A549 (cell line): Measurements from ENCODE around the gene CTTN. TPM values are rescaled to one million over a fixed set of nuclear protein-coding genes. Genes with fewer than 3 reads are reported as not detected.

Experiments used
- ATAC-seq, 2 experiments: fragments of 200-7000 bp in 1 of 2; fragments of >200 bp in 1 of 2; cut with Nextera tagmentation in 1 of 2; cut with Tn5 transposase in 1 of 2; 3 replicates each; pipeline versions ENCODE4 v1.8.0 to v1.9.1; 2018 to 2020; ENCODE audit warnings: mild to moderate bottlenecking in 1 of 2, moderate library complexity in 1 of 2
- CTCF ChIA-PET: fragments of 300-600 bp; sonication (Branson Sonifier 250); formaldehyde crosslinking; extraction: SDS; loops from one replicate; lab custom pipeline; 2021; ENCODE audit warnings: antibody characterized with exemption, inconsistent platforms; lab: Yijun Ruan, JAX
- POLR2A ChIA-PET: fragments of 350-600 bp; formaldehyde crosslinking; extraction: SDS; loops from one replicate; lab custom pipeline; 2021; ENCODE audit warnings: antibody characterized with exemption, inconsistent platforms; lab: Yijun Ruan, JAX
- DNase-seq, 2 experiments: peaks; one replicate each; pipeline versions ENCODE4 v3.0.0 to v3.0.0-alpha.2; 2011 to 2016; ENCODE audit warnings: low read depth in 1 of 2, low spot score in 1 of 2
- FAIRE-seq: peaks from 2 replicates; lab custom pipeline; 2011; peaks lifted over from hg19 to GRCh38; lab: Jason Lieb, UNC
- H3K27ac ChIP-seq, 2 experiments: fragments of >200 bp; sonication (Bioruptor Twin); formaldehyde crosslinking; 3 replicates each; pipeline ENCODE4 v1.5.1; 2016 to 2017
- H3K4me1 ChIP-seq: fragments of >200 bp; sonication (Bioruptor Twin); formaldehyde crosslinking; 3 replicates; pipeline ENCODE4 v1.6.1; 2016
- H3K4me2 ChIP-seq: fragments of >200 bp; sonication (Bioruptor Twin); formaldehyde crosslinking; 3 replicates; pipeline ENCODE4 v1.6.1; 2016
- H3K4me3 ChIP-seq: fragments of >200 bp; sonication (Bioruptor Twin); formaldehyde crosslinking; 3 replicates; pipeline ENCODE4 v1.5.1; 2016
- H3K9me3 ChIP-seq: fragments of >200 bp; sonication (Bioruptor Twin); formaldehyde crosslinking; 3 replicates; pipeline ENCODE4 v1.6.1; 2016
- BHLHE40 ChIP-seq: IDR thresholded peaks from 2 replicates; pipeline ENCODE4 v1.6.1; 2012; ENCODE audit warnings: low read depth, low read length, inconsistent platforms
- CBX2 ChIP-seq: fragments of 200-600 bp; sonication (generic); IDR thresholded peaks from 2 replicates; pipeline ENCODE4 v1.6.1; 2016; ENCODE audit warnings: low read depth, mild to moderate bottlenecking, borderline replicate concordance
- CBX8 ChIP-seq: fragments of 200-600 bp; sonication (generic); IDR thresholded peaks from 2 replicates; pipeline ENCODE4 v1.6.1; 2016
- CHD2 ChIP-seq: fragments of 150-350 bp; IDR thresholded peaks from 2 replicates; pipeline ENCODE4 v1.6.1; 2014; ENCODE audit warnings: low read length; ENCODE audit not compliant: partially characterized antibody
- EP300 ChIP-seq, 2 experiments: fragments of >200 bp; sonication (Bioruptor Twin); formaldehyde crosslinking; IDR thresholded peaks; 2 replicates in 1 of 2; 3 replicates in 1 of 2; pipeline ENCODE4 v1.6.1; 2016 to 2017
- ESRRA ChIP-seq: fragments of 150-350 bp; IDR thresholded peaks from 2 replicates; pipeline ENCODE4 v1.6.1; 2014; ENCODE audit warnings: mild to moderate bottlenecking, low read length, borderline replicate concordance
- HEYL ChIP-seq: fragments of 250-450 bp; sonication (Bioruptor Pico); IDR thresholded peaks from 2 replicates; pipeline ENCODE4 v1.8.0; 2021; ENCODE audit warnings: mild to moderate bottlenecking, moderate library complexity
- HOXB13 ChIP-seq: fragments of 250-450 bp; sonication (Bioruptor Pico); IDR thresholded peaks from 2 replicates; pipeline ENCODE4 v1.5.0; 2020; ENCODE audit warnings: low read depth, mild to moderate bottlenecking, moderate library complexity
- JUNB ChIP-seq: fragments of >200 bp; sonication (Bioruptor Twin); formaldehyde crosslinking; IDR thresholded peaks from 2 replicates; pipeline ENCODE4 v1.6.1; 2016
- KDM5A ChIP-seq: fragments of 200-600 bp; sonication (generic); IDR thresholded peaks from 2 replicates; pipeline ENCODE4 v1.6.1; 2016; ENCODE audit warnings: antibody characterized with exemption, mild to moderate bottlenecking
- MAZ ChIP-seq: fragments of 150-350 bp; IDR thresholded peaks from 2 replicates; pipeline ENCODE4 v1.6.1; 2014; ENCODE audit warnings: antibody characterized with exemption, low read depth, low read length, borderline replicate concordance
- MYC ChIP-seq: IDR thresholded peaks from 2 replicates; pipeline ENCODE4 v1.6.1; 2012; ENCODE audit warnings: mild to moderate bottlenecking, inconsistent platforms, low read length, improper control_type of control experiment, borderline replicate concordance
- NPAS2 ChIP-seq: fragments of 250-450 bp; sonication (Bioruptor Pico); IDR thresholded peaks from 2 replicates; pipeline ENCODE4 v1.8.0; 2022; ENCODE audit warnings: mild to moderate bottlenecking, moderate library complexity, borderline replicate concordance
- RARB ChIP-seq: fragments of 250-450 bp; sonication (Bioruptor Pico); IDR thresholded peaks from 2 replicates; pipeline ENCODE4 v1.8.0; 2021; ENCODE audit warnings: mild to moderate bottlenecking, moderate library complexity
- RCOR1 ChIP-seq: fragments of 150-350 bp; IDR thresholded peaks from 2 replicates; pipeline ENCODE4 v1.6.1; 2014; ENCODE audit warnings: antibody characterized with exemption, low read length, low read depth
- RNF2 ChIP-seq: fragments of 200-600 bp; sonication (generic); IDR thresholded peaks from 2 replicates; pipeline ENCODE4 v1.6.1; 2016; ENCODE audit warnings: low read depth, mild to moderate bottlenecking, antibody characterized with exemption, moderate library complexity, borderline replicate concordance
- SREBF2 ChIP-seq: fragments of 450-650 bp; IDR thresholded peaks from 2 replicates; pipeline ENCODE4 v1.6.1; 2014; ENCODE audit warnings: mild to moderate bottlenecking, moderate library complexity
- TFCP2L1 ChIP-seq: fragments of 250-450 bp; sonication (Bioruptor Pico); IDR thresholded peaks from 2 replicates; pipeline ENCODE4 v1.5.0; 2021; ENCODE audit warnings: mild to moderate bottlenecking
- TP53 ChIP-seq: fragments of 250-450 bp; sonication (Bioruptor Pico); IDR thresholded peaks from 2 replicates; pipeline ENCODE4 v1.5.0; 2021; ENCODE audit warnings: mild to moderate bottlenecking, moderate library complexity
- ZC3H11A ChIP-seq: fragments of 450-650 bp; IDR thresholded peaks from 2 replicates; pipeline ENCODE4 v1.6.1; 2014; ENCODE audit warnings: antibody characterized with exemption, mild to moderate bottlenecking
- ZFP36 ChIP-seq: fragments of 450-650 bp; IDR thresholded peaks from 2 replicates; pipeline ENCODE4 v1.6.1; 2014; ENCODE audit warnings: borderline replicate concordance; ENCODE audit not compliant: partially characterized antibody
- ZSCAN20 ChIP-seq: fragments of 250-450 bp; sonication (Bioruptor Pico); IDR thresholded peaks from 2 replicates; pipeline ENCODE4 v1.8.0; 2022; ENCODE audit warnings: mild to moderate bottlenecking, moderate library complexity
- WGBS: methylation state at CpG from one replicate; pipeline ENCODE4 v1.1.6; 2017; ENCODE audit errors: missing lambda C conversion rate; 5-methylcytosine and 5-hydroxymethylcytosine counted together
- polyA plus RNA-seq, 4 experiments: library from polyadenylated mRNA; depleted of rRNA in 3 of 4; stranded (reverse); fragments of >200 nt; fragmentation: RNase III in 1 of 4; extraction: RNeasy Plus Mini Kit Qiagen cat#74134 plus additional on column Dnase treatment in 1 of 4; gene quantifications; 2 replicates in 3 of 4; 3 replicates in 1 of 4; pipeline ENCODE4 v1.2.3, GENCODE V29; 2011 to 2017
- TF ChIP-seq, protein P1 (sequence below): IDR thresholded peaks from 2 replicates; pipeline ENCODE4 v1.6.1; 2012
- TF ChIP-seq, protein P2 (sequence below): fragments of >200 bp; sonication (Bioruptor Twin); formaldehyde crosslinking; IDR thresholded peaks from 3 replicates; pipeline ENCODE4 v1.5.1; 2016
- TF ChIP-seq, protein P3 (sequence below): fragments of 250-450 bp; sonication (Bioruptor Pico); IDR thresholded peaks from 2 replicates; pipeline ENCODE4 v1.5.0; 2020; ENCODE audit warnings: low read depth, mild to moderate bottlenecking, moderate library complexity
- TF ChIP-seq, protein P4 (sequence below): fragments of 250-450 bp; sonication (Bioruptor Pico); IDR thresholded peaks from 2 replicates; pipeline ENCODE4 v1.5.0; 2021; ENCODE audit warnings: mild to moderate bottlenecking, moderate library complexity, borderline replicate concordance
- TF ChIP-seq, protein P5 (sequence below): fragments of 150-350 bp; IDR thresholded peaks from 2 replicates; pipeline ENCODE4 v1.6.1; 2014; ENCODE audit warnings: low read depth, mild to moderate bottlenecking, low read length

The CTTN gene
- polyA plus RNA-seq, 2 of the 4 experiments (the other 2 are of a cell fraction): 140 to 214 TPM

DNA sequence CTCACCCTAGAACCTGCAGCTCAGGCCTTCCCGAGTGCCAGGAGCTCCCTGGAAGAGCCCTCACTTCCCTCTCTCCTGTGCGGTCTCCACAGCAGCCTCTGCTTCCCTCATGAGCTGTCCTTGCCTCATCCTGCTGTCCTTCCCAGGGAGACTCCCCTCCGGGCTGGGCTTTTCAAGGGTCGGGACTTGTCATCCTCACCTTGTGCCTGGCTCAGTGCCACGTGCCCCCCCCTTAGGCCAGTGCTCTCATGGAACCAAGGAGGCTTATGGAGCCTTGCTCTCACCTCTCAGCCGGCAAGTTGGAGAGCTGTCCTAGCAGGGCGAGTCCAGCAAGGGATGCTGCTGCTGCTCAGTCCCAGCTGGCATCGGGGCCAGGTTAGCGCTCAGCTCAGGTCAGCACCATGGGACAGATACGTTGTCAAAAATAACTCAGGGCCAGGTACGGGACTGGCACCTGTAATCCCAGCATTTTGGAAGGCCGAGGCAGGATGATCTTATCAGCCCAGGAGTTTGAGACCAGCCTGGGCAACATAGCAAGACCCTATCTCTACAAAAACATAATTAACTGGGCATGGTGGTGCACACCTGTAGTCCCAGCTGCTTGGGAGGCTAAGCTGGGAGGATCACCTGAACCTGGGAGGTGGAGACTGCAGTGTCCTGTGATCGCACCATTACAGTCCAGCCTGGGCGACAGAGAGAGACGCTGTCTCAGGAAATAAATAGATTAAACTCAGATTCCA, 13.6 kb downstream of the CTTN start (continued):
- TF ChIP-seq, protein P1, sequence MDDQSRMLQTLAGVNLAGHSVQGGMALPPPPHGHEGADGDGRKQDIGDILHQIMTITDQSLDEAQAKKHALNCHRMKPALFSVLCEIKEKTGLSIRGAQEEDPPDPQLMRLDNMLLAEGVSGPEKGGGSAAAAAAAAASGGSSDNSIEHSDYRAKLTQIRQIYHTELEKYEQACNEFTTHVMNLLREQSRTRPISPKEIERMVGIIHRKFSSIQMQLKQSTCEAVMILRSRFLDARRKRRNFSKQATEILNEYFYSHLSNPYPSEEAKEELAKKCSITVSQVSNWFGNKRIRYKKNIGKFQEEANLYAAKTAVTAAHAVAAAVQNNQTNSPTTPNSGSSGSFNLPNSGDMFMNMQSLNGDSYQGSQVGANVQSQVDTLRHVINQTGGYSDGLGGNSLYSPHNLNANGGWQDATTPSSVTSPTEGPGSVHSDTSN: no peak
- TF ChIP-seq, protein P2, sequence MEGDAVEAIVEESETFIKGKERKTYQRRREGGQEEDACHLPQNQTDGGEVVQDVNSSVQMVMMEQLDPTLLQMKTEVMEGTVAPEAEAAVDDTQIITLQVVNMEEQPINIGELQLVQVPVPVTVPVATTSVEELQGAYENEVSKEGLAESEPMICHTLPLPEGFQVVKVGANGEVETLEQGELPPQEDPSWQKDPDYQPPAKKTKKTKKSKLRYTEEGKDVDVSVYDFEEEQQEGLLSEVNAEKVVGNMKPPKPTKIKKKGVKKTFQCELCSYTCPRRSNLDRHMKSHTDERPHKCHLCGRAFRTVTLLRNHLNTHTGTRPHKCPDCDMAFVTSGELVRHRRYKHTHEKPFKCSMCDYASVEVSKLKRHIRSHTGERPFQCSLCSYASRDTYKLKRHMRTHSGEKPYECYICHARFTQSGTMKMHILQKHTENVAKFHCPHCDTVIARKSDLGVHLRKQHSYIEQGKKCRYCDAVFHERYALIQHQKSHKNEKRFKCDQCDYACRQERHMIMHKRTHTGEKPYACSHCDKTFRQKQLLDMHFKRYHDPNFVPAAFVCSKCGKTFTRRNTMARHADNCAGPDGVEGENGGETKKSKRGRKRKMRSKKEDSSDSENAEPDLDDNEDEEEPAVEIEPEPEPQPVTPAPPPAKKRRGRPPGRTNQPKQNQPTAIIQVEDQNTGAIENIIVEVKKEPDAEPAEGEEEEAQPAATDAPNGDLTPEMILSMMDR: no peak
- TF ChIP-seq MAZ: no peak
- TF ChIP-seq ZSCAN20: no peak
- no peak for TF ChIP-seq SREBF2
- TF ChIP-seq NPAS2 (CRISPR knock-in tag): no peak
- no peak for TF ChIP-seq EP300 (IDR thresholded peaks at IDR 0.05)

DNA sequence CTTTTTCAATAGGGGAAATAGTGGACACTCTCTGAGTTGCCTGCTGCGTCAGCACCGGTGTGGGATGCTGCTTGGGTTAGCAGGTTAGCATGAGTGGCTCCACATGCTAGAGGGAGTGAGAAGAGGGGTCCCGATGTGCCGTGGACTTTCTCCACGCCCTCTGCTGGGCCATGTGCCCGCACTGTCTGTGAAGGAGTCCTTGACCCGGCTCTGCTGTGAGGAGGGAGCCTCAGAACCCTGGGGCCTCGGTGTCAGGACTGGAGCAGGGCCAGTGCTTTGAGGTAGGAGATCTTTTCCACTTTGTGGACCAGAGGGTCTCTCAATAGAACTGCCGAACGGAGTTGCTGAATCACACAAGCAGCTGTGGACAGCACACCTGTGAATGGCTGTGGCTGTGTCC, 14.8 kb downstream of the CTTN start:
- POLR2A ChIA-PET: no interaction called here

DNA sequence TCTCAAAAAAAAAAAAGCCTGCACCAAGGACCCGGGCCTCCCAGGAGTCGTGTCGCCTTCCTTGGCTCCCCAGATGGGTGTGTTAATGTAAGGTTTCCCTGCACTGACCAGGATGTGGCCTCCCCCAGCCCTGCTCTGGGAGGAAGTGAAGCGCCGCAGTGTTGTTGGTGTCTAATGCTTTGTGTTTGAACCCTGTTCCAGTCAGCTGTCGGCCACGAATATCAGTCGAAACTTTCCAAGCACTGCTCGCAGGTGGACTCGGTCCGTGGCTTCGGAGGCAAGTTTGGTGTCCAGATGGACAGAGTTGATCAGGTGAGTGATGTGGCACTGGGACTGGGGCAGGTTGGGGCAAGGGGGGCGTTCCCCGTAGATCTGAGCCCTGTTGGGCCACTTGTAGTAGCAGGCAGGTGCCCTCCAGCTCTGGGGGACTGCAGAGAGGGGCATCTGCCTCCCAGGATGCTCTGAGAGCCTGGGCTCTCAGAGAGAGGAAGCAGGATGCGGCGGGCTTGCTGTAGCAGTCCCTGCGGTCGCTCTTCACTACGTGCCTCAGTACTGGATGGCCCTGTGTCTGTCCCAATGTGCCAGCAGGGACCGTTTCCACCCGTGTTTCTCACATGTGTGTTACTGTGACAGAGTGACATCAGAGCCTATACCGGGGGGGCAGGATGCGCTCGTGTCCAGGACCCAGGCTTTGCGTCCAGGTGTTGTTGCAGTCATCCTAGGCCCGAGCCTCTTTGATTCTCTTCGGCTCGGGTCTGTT, 16.2 kb downstream of the CTTN start:
- H3K9me3 ChIP-seq: no peaks in the 10 kb centered on the region
- H3K27ac ChIP-seq: no peak overlapping the region
- WGBS: 92% methylated on average over 28 of the region's 28 CpGs
- H3K4me3 ChIP-seq: no peak overlapping the region
- H3K4me1 ChIP-seq: no peaks in the 10 kb centered on the region
- no peak for FAIRE-seq
- POLR2A ChIA-PET: no interaction called here
- CTCF ChIA-PET: interaction anchor here (0.6 to 1.5 kb wide), 4 partner anchors 10 to 57 kb away, joined by 3 to 4 read pairs (median 3); no protein-coding TSS in a partner anchor
- no peak for DNase-seq
- ATAC-seq: peak in 1 of 2 experiments; percentile 29; a peak in 3 of 6 replicates
- no peak overlapping the region for H3K4me2 ChIP-seq
- TF ChIP-seq HEYL (CRISPR knock-in tag): no peak
- TF ChIP-seq ESRRA: no peak
- no peak for TF ChIP-seq BHLHE40
- TF ChIP-seq RNF2: no peak
- TF ChIP-seq, protein P3, sequence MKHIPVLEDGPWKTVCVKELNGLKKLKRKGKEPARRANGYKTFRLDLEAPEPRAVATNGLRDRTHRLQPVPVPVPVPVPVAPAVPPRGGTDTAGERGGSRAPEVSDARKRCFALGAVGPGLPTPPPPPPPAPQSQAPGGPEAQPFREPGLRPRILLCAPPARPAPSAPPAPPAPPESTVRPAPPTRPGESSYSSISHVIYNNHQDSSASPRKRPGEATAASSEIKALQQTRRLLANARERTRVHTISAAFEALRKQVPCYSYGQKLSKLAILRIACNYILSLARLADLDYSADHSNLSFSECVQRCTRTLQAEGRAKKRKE (CRISPR knock-in tag): no peak
- TF ChIP-seq MYC: no peak
- no peak for TF ChIP-seq HOXB13 (CRISPR knock-in tag)
- TF ChIP-seq, protein P1: no peak
- TF ChIP-seq EP300 (IDR thresholded peaks at IDR 0.05): no peak
- no peak for TF ChIP-seq RARB (CRISPR knock-in tag)
- no peak for TF ChIP-seq KDM5A
- TF ChIP-seq, protein P4, sequence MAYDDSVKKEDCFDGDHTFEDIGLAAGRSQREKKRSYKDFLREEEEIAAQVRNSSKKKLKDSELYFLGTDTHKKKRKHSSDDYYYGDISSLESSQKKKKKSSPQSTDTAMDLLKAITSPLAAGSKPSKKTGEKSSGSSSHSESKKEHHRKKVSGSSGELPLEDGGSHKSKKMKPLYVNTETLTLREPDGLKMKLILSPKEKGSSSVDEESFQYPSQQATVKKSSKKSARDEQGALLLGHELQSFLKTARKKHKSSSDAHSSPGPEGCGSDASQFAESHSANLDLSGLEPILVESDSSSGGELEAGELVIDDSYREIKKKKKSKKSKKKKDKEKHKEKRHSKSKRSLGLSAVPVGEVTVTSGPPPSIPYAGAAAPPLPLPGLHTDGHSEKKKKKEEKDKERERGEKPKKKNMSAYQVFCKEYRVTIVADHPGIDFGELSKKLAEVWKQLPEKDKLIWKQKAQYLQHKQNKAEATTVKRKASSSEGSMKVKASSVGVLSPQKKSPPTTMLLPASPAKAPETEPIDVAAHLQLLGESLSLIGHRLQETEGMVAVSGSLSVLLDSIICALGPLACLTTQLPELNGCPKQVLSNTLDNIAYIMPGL: no peak
- TF ChIP-seq CHD2: no peak
- no peak for TF ChIP-seq TFCP2L1
- no peak for TF ChIP-seq CBX8
- no peak for TF ChIP-seq TP53
- TF ChIP-seq JUNB: no peak

More for the DNA sequence above, 14.8 kb downstream of the CTTN start:
- no peak overlapping the region for H3K27ac ChIP-seq
- no peak overlapping the region for H3K4me2 ChIP-seq
- TF ChIP-seq RCOR1 (no peak), ZFP36 (no peak), TP53 (no peak), KDM5A (no peak), TFCP2L1 (no peak), ZC3H11A (no peak), CBX2 (no peak)
- TF ChIP-seq, protein P5, sequence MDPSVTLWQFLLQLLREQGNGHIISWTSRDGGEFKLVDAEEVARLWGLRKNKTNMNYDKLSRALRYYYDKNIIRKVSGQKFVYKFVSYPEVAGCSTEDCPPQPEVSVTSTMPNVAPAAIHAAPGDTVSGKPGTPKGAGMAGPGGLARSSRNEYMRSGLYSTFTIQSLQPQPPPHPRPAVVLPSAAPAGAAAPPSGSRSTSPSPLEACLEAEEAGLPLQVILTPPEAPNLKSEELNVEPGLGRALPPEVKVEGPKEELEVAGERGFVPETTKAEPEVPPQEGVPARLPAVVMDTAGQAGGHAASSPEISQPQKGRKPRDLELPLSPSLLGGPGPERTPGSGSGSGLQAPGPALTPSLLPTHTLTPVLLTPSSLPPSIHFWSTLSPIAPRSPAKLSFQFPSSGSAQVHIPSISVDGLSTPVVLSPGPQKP: no peak
- no peak for ATAC-seq
- no peak for FAIRE-seq
- no peaks in the 10 kb centered on the region for H3K4me1 ChIP-seq
- H3K9me3 ChIP-seq: no peaks in the 10 kb centered on the region
- 90% methylated on average over 8 of the region's 10 CpGs for WGBS
- H3K4me3 ChIP-seq: no peak overlapping the region
- no peak for DNase-seq
- CTCF ChIA-PET: no interaction called here
